ENCODE data around the gene PLXNB3. TPM values are rescaled to one million over a fixed set of nuclear protein-coding genes. Genes with fewer than 3 reads are reported as not detected.

Gene PLXNB3
- total RNA-seq, 1 experiment from 2014 or later = 14.3 TPM

DNA sequence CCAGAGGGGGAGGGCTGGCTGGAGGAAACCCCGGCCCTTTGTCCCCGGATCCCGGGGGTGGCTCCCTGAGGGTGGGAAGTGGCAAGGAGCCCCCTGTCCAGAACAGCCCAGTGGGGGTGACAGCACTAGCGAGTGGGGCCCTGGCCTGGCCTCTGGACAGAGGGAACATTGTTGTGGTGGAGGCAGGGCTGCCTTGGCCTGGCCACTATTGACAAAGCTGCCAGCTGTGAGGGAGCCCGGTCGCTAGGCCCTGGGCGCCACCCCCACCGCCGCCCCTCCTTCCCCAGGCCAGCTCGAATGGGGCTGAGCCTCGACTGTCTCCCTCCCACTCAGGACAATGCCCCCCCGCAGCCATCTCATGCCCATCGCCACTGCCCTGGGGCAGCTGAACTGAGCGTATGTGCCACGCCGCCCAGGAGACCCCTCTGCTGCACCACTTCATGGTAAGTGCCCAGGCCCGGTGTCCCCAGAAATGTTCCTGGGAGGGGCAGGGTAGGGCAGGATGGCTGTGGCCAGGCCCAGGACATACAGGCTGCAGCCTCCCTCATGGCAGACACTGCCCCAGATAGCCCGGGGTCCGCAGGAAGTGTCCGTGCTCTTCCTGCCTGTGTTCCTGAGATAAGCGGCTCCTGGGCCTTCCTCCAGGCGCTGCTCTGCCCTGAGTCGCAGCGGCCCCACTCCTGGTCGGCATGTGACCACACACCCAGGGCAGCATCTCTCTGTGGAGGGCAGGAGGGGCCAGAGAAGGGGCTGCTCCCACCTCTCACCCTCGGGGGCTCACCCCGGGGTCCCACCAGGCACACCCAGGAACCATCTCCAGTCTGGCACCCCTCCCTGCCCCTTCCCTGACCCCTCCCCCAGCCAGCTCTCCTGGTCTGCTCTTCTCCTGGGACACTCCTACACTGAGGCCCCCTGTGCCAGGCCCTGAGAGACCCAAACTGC, 1.4 kb downstream of the PLXNB3 start:
- no peak for DNase-seq (ENCODE audit: low read depth, low spot score)
- BruUV-seq (replicated peaks) = no TSS peak
- no peaks in the 10 kb centered on the region for H3K36me3 ChIP-seq (ENCODE audit: control insufficient read depth, insufficient read depth, low read length)
- TF ChIP-seq, protein P1, sequence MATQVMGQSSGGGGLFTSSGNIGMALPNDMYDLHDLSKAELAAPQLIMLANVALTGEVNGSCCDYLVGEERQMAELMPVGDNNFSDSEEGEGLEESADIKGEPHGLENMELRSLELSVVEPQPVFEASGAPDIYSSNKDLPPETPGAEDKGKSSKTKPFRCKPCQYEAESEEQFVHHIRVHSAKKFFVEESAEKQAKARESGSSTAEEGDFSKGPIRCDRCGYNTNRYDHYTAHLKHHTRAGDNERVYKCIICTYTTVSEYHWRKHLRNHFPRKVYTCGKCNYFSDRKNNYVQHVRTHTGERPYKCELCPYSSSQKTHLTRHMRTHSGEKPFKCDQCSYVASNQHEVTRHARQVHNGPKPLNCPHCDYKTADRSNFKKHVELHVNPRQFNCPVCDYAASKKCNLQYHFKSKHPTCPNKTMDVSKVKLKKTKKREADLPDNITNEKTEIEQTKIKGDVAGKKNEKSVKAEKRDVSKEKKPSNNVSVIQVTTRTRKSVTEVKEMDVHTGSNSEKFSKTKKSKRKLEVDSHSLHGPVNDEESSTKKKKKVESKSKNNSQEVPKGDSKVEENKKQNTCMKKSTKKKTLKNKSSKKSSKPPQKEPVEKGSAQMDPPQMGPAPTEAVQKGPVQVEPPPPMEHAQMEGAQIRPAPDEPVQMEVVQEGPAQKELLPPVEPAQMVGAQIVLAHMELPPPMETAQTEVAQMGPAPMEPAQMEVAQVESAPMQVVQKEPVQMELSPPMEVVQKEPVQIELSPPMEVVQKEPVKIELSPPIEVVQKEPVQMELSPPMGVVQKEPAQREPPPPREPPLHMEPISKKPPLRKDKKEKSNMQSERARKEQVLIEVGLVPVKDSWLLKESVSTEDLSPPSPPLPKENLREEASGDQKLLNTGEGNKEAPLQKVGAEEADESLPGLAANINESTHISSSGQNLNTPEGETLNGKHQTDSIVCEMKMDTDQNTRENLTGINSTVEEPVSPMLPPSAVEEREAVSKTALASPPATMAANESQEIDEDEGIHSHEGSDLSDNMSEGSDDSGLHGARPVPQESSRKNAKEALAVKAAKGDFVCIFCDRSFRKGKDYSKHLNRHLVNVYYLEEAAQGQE (IDR thresholded peaks at IDR 0.05; ENCODE audit: insufficient read depth in 1 of 2, low read depth in 2 of 2, low read length in 1 of 2) = no peak
- TF ChIP-seq POLR2AphosphoS5 (IDR thresholded peaks at IDR 0.05; ENCODE audit: low read depth, low read length) = no peak
- TF ChIP-seq, protein P2, sequence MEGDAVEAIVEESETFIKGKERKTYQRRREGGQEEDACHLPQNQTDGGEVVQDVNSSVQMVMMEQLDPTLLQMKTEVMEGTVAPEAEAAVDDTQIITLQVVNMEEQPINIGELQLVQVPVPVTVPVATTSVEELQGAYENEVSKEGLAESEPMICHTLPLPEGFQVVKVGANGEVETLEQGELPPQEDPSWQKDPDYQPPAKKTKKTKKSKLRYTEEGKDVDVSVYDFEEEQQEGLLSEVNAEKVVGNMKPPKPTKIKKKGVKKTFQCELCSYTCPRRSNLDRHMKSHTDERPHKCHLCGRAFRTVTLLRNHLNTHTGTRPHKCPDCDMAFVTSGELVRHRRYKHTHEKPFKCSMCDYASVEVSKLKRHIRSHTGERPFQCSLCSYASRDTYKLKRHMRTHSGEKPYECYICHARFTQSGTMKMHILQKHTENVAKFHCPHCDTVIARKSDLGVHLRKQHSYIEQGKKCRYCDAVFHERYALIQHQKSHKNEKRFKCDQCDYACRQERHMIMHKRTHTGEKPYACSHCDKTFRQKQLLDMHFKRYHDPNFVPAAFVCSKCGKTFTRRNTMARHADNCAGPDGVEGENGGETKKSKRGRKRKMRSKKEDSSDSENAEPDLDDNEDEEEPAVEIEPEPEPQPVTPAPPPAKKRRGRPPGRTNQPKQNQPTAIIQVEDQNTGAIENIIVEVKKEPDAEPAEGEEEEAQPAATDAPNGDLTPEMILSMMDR (IDR thresholded peaks at IDR 0.05) = no peak
- no peak for TF ChIP-seq TCF7L2 (IDR thresholded peaks at IDR 0.05; ENCODE audit: low read depth, low read length)
- TF ChIP-seq SIN3A (IDR thresholded peaks at IDR 0.05; ENCODE audit: borderline replicate concordance, insufficient read depth, low read depth, low read length) = no peak
- in situ Hi-C loops (cut with HindIII; ENCODE audit: low pct_unique_long_range_greater_than_20kb, low sequenced_read_pairs) = no loop called here
- H3K4me3 ChIP-seq (ENCODE audit: low read depth in 2 of 2, low read length in 2 of 2) = peak overlapping the region; percentile 30 to 48
- H3K9me3 ChIP-seq (ENCODE audit: control insufficient read depth, insufficient read depth, low read depth, low read length) = no peaks in the 10 kb centered on the region
- ATAC-seq = peak; percentile 49
- CTCF ChIA-PET = interaction anchor here (0.6 to 1.4 kb wide), 2 partner anchors 31 to 181 kb away, joined by 8 to 9 read pairs; no protein-coding TSS in a partner anchor
- H3K27ac ChIP-seq (ENCODE audit: low read length) = peak overlapping the region; percentile 81
- POLR2A ChIA-PET = no interaction called here
- no peaks in the 10 kb centered on the region for H3K27me3 ChIP-seq (ENCODE audit: control insufficient read depth, insufficient read depth, low read length)
- H3K4me1 ChIP-seq (ENCODE audit: control insufficient read depth, insufficient read depth, low read length) = peaks cover 25% of the 10 kb centered on the region
- intact Hi-C loops (cut with micrococcal nuclease; ENCODE audit: unreplicated experiment) = loop anchor here (10.0 kb wide), 2 partner anchors 119 to 159 kb away; partner anchors contain the start of genes ARHGAP4 and L1CAM

DNA sequence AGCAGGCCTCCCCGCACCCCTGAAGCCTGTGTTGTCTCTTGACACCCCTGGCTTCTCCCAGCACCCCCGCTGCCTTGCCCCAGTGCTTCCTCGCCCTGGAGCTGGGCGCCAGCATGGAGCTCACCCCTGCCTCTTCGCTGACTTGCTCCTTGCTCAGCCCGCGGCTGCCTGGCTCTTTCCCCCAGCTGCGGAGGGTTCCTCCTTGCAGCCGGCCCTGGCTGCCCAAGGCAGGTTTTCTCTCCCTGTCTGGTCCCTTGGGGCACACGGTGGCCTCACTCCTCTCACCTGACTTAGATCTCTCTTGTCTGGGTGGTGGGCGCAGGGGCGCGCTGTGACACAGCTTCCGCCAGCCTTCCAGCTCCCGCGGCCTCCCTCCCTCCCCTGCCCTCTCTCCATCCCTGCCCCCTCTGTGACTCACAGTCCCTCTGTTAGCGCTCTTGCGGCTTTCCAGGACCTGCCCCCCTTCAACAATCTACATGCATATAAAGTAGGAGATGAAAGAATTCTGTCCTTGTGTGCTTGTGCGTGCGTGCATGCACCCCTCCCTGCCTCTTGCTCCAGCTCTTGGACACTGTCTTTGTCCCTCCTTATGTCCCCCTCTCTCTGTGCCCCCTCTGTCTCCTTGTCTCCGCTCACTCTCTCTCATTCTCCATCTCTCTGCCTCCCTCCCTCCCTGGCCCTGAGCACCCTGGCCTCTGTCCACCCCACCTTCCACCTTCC, 2.2 kb downstream of the PLXNB3 start:
- Histone ChIP-seq H3K27ac (ENCODE audit: low read length) (peak overlapping the region; percentile 81), H3K4me3 (ENCODE audit: low read depth in 2 of 2, low read length in 2 of 2) (peak overlapping the region; percentile 30 to 48), H3K4me1 (ENCODE audit: control insufficient read depth, insufficient read depth, low read length) (peaks cover 25% of the 10 kb centered on the region), H3K27me3 (ENCODE audit: control insufficient read depth, insufficient read depth, low read length) (no peaks in the 10 kb centered on the region), H3K9me3 (ENCODE audit: control insufficient read depth, insufficient read depth, low read depth, low read length) (no peaks in the 10 kb centered on the region), H3K36me3 (ENCODE audit: control insufficient read depth, insufficient read depth, low read length) (no peaks in the 10 kb centered on the region)
- intact Hi-C loops (cut with micrococcal nuclease; ENCODE audit: unreplicated experiment) (loop anchor here (10.0 kb wide), 2 partner anchors 119 to 159 kb away; partner anchors contain the start of genes ARHGAP4 and L1CAM), in situ Hi-C loops (cut with HindIII; ENCODE audit: low pct_unique_long_range_greater_than_20kb, low sequenced_read_pairs) (no loop called here)
- no TSS peak for BruUV-seq (replicated peaks)
- POLR2A ChIA-PET = no interaction called here
- DNase-seq (ENCODE audit: low read depth, low spot score) = no peak
- ATAC-seq = peak; percentile 71
- TF ChIP-seq, protein P2 (IDR thresholded peaks at IDR 0.05) = no peak
- CTCF ChIA-PET = interaction anchor here (1.4 kb wide), 1 partner anchor 180 kb away, joined by 8 read pairs; no protein-coding TSS in a partner anchor
